ENCODE results near the gene UQCRQ.

- TF ChIP-seq, protein P1, sequence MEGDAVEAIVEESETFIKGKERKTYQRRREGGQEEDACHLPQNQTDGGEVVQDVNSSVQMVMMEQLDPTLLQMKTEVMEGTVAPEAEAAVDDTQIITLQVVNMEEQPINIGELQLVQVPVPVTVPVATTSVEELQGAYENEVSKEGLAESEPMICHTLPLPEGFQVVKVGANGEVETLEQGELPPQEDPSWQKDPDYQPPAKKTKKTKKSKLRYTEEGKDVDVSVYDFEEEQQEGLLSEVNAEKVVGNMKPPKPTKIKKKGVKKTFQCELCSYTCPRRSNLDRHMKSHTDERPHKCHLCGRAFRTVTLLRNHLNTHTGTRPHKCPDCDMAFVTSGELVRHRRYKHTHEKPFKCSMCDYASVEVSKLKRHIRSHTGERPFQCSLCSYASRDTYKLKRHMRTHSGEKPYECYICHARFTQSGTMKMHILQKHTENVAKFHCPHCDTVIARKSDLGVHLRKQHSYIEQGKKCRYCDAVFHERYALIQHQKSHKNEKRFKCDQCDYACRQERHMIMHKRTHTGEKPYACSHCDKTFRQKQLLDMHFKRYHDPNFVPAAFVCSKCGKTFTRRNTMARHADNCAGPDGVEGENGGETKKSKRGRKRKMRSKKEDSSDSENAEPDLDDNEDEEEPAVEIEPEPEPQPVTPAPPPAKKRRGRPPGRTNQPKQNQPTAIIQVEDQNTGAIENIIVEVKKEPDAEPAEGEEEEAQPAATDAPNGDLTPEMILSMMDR (IDR thresholded peaks at IDR 0.05): no peak
- no peak for TF ChIP-seq EP300 (IDR thresholded peaks at IDR 0.05)
- TF ChIP-seq POLR2A (IDR thresholded peaks at IDR 0.05): no peak
Observed at GRCh38 chr5:132886064-132886823, 19.8 kb downstream of the UQCRQ start.

Measured in ovary (tissue), 3 donors.